Heart right ventricle (tissue), 16 donors: Measurements from ENCODE around the gene DDX56. TPM values are rescaled to one million over a fixed set of nuclear protein-coding genes. Genes with fewer than 3 reads are reported as not detected.
"Not testable (repeated sequence)": the region's sequence is repeated elsewhere in the genome, so short reads cannot be mapped to it uniquely, and the experiment has no call there.

Experiments used
- ATAC-seq, 8 donors: fragments of 200-7000 bp; cut with Tn5 transposase; one replicate each; pipeline ENCODE4 v1.9.1; 2020; ENCODE audit warnings: mild to moderate bottlenecking in 8 of 8, moderate library complexity in 8 of 8, moderate number of reproducible peaks in 1 of 8
- DNase-seq, 2 donors: peaks; one replicate each; pipeline ENCODE4 v3.0.0-alpha.2; 2020
- H3K27ac ChIP-seq, 10 donors: fragments of 200-600 bp; sonication (generic) in 2 of 10; one replicate each; pipeline versions ENCODE4 v1.5.0 to v1.8.0; 2020 to 2022; ENCODE audit warnings: mild to moderate bottlenecking in 3 of 10
- H3K27me3 ChIP-seq, 7 donors: fragments of 200-600 bp; one replicate each; pipeline ENCODE4 v1.8.0; 2021 to 2022; ENCODE audit warnings: mild to moderate bottlenecking in 2 of 7
- H3K36me3 ChIP-seq, 9 donors: fragments of 200-600 bp; sonication (generic) in 1 of 9; one replicate each; pipeline versions ENCODE4 v1.5.0 to v1.8.0; 2020 to 2022; ENCODE audit warnings: mild to moderate bottlenecking in 2 of 9
- H3K4me1 ChIP-seq, 9 donors: fragments of 200-600 bp; sonication (generic) in 1 of 9; one replicate each; pipeline versions ENCODE4 v1.5.0 to v1.8.0; 2020 to 2022; ENCODE audit warnings: mild to moderate bottlenecking in 4 of 9
- H3K4me3 ChIP-seq, 10 donors: fragments of 200-600 bp; sonication (generic) in 2 of 10; one replicate each; pipeline versions ENCODE4 v1.5.0 to v1.8.0; 2020 to 2022; ENCODE audit warnings: mild to moderate bottlenecking in 7 of 10, moderate library complexity in 2 of 10
- H3K9me3 ChIP-seq, 11 donors: fragments of 200-600 bp in 10 of 11; sonication (generic) in 2 of 11; one replicate each; pipeline versions ENCODE4 v1.5.0 to v1.8.0; 2013 to 2022; ENCODE audit warnings: mild to moderate bottlenecking in 2 of 11, control low read depth in 1 of 11, moderate library complexity in 1 of 11
- WGBS, 2 donors: extraction: QIAGEN DNeasy Blood & Tissue Kit; methylation state at CpG; one replicate each; pipeline ENCODE4 v1.1.7; 2013; ENCODE audit warnings: inconsistent platforms in 1 of 2; 5-methylcytosine and 5-hydroxymethylcytosine counted together
- intact Hi-C, 10 donors: fragments of 100-400 bp; cut with DNase I; formaldehyde crosslinking; loops; one replicate each; pipeline versions ENCODE4 v1.11.1 to v1.14.2; 2022
- polyA plus RNA-seq, 2 donors: library from polyadenylated mRNA; stranded (reverse); fragments of 200-250 nt; gene quantifications; one replicate each; pipeline ENCODE4 v1.2.3, GENCODE V29; 2013
- total RNA-seq, 10 donors: library from RNA; stranded (reverse); fragmentation: NEBNext Ultra II Directional in 3 of 10; extraction: Animal tissue kit (Norgen Biotek cat#: 25700) in 3 of 10; gene quantifications; one replicate each; pipeline versions ENCODE4 v1.2.1 to v1.2.4, GENCODE V29; 2021 to 2023
- TF ChIP-seq, protein P1 (sequence below), 9 donors: fragments of 200-600 bp; sonication (generic) in 2 of 9; IDR thresholded peaks; one replicate each; pipeline versions ENCODE4 v1.5.0 to v1.8.0; 2021 to 2022; ENCODE audit warnings: antibody characterized with exemption in 9 of 9, mild to moderate bottlenecking in 5 of 9, moderate library complexity in 1 of 9
- donor health status: Arrhythmogenic right ventricular cardiomyopathy.
- donor health status: ischemic (EF 13 %, LVEDD 7.1; RV severe dilation, severe dysfunction).
- donor health status: healthy with polysubstance abuse.
- donor health status: DM: no; HTN: yes; CAD: no.
- donor health status: DM: no; HTN: no; CAD: no.
- donor health status: ischemic (EF 25% LVEDD 6.9; RV normal size, moderate dysfunction).
- donor health status: ischemic (EF 25% LVEDD 5.7; RV mildly dilated, moderate dysfunction).
- donor health status: healthy.
- donor health status: DM: yes; HTN: yes; CAD: no.
- donor health status: Ischemic cardiomyopathy.
- donor health status: ischemic (EF 35%, LVEDD 5.7; RV mildly dilated, moderate dysfunction).
- donor health status: nonischemic (EF 11% LVEDD 7.7; RV severe dilation, severe dysfunction).
- donor health status: DM: yes; HTN: yes; CAD: no.
- donor health status: PGD.
- donor health status: ischemic (EF 29% LVEDD 5.4; RV normal size, mild dysfunction).
- donor health status: nonischemic (EF 23%, LVEDD 6.1; RV moderate dilation, normal function).

The DDX56 gene
- total and polyA plus RNA-seq, 12 donors: 23.2 to 100 (median 29.0) TPM

DNA sequence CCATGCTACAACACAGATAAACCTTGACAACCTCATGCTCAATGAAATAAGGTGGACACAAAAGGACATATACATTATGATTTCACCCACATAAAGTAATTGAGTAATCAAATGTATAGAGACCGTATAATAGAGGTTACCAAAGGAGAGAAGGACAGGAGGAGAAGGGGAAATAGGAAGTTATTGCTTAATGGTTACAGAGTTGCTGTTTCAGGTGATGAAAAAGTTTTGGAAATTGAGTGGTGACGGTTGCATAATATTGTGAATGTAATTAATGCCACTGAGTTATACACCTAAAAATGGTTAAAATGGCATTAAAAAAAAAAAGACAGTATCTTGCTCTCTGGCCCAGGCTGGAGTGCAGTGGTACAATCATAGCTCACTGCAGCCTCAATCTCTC is 31.2 kb upstream of the DDX56 start:
- no peak overlapping the region for H3K27ac ChIP-seq

DNA sequence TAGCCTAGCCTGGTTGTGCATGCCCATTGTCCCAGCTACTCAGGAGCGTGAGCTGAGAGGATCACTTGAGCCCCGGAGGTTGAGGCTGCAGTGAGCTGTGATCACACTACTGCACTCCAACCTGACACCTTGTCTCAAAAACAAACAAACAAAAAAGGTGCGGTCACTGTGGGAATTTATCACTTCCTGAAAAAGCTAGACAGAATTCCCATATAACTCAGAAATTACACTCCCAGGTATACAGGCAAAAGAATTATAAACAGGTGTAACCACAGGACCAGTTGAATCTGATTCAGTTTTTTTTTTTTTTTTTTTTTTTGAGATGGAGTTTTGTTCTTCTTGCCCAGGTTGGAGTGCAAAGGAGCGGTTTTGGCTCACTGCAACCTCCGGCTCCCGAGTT is 29.5 kb upstream of the DDX56 start:
- H3K27ac ChIP-seq: no peak overlapping the region
- TF ChIP-seq, protein P1, sequence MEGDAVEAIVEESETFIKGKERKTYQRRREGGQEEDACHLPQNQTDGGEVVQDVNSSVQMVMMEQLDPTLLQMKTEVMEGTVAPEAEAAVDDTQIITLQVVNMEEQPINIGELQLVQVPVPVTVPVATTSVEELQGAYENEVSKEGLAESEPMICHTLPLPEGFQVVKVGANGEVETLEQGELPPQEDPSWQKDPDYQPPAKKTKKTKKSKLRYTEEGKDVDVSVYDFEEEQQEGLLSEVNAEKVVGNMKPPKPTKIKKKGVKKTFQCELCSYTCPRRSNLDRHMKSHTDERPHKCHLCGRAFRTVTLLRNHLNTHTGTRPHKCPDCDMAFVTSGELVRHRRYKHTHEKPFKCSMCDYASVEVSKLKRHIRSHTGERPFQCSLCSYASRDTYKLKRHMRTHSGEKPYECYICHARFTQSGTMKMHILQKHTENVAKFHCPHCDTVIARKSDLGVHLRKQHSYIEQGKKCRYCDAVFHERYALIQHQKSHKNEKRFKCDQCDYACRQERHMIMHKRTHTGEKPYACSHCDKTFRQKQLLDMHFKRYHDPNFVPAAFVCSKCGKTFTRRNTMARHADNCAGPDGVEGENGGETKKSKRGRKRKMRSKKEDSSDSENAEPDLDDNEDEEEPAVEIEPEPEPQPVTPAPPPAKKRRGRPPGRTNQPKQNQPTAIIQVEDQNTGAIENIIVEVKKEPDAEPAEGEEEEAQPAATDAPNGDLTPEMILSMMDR (IDR thresholded peaks at IDR 0.05): no peak
- H3K4me1 ChIP-seq: peaks cover 2 to 21% (median 16%) of the 10 kb centered on the region in 9 donors
- no peaks in the 10 kb centered on the region for H3K9me3 ChIP-seq
- no peak overlapping the region for H3K4me3 ChIP-seq
- DNase-seq (no peak), ATAC-seq (no peak)
- intact Hi-C loops: loop anchor here in 1 of 10 donors (10.0 kb wide), 1 partner anchor 92 kb away; no protein-coding TSS in a partner anchor
- no peaks in the 10 kb centered on the region for H3K27me3 ChIP-seq
- WGBS, 2 donors: 81 to 86% methylated on average over 6 of the region's 6 CpGs
- H3K36me3 ChIP-seq: peaks cover 0 to 2% (median 0%) of the 10 kb centered on the region in 9 donors

More for the DNA sequence above, 31.2 kb upstream of the DDX56 start:
- TF ChIP-seq, protein P1 (IDR thresholded peaks at IDR 0.05): no peak
- Histone ChIP-seq H3K4me3 (no peak overlapping the region), H3K4me1 (peaks cover 2 to 35% (median 32%) of the 10 kb centered on the region in 9 donors), H3K36me3 (peaks cover 0 to 5% (median 0%) of the 10 kb centered on the region in 9 donors), H3K27me3 (no peaks in the 10 kb centered on the region), H3K9me3 (no peaks in the 10 kb centered on the region)
- 83 to 86% methylated on average over 2 of the region's 2 CpGs for WGBS, 2 donors
- DNase-seq (no peak), ATAC-seq (no peak)
- intact Hi-C loops: loop anchor here in 2 of 10 donors (5.0 to 10.0 kb wide), 2 partner anchors 90 to 242 kb away; partner anchors contain the start of gene H2AZ2 (in 2 of the 2)

DNA sequence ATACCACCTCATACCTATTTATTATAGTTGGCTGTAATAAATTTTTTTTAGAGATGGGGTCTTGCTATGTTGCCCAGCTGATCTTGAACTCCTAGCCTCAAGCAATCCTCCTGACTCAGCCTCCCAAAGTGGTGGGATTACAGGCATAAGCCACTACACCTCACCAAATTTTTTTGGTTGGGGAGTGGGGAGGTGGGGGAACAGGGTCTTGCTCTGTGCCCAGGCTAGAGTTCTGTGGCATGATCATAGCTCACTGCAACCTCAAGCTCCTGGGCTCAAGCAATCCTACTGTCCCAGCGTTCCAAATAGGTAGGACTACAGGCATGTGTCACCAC is 28.8 kb upstream of the DDX56 start:
- Histone ChIP-seq H3K27me3 (no peaks in the 10 kb centered on the region), H3K9me3 (no peaks in the 10 kb centered on the region), H3K4me1 (peaks cover 2 to 15% (median 10%) of the 10 kb centered on the region in 9 donors), H3K36me3 (no peaks in the 10 kb centered on the region), H3K27ac (no peak overlapping the region), H3K4me3 (no peak overlapping the region)
- ATAC-seq (no peak), DNase-seq (no peak)
- 54 to 67% methylated on average over 1 of the region's 1 CpG for WGBS, 2 donors
- intact Hi-C loops: loop anchor here in 1 of 10 donors (10.0 kb wide), 1 partner anchor 92 kb away; no protein-coding TSS in a partner anchor
- TF ChIP-seq, protein P1 (IDR thresholded peaks at IDR 0.05): no peak

DNA sequence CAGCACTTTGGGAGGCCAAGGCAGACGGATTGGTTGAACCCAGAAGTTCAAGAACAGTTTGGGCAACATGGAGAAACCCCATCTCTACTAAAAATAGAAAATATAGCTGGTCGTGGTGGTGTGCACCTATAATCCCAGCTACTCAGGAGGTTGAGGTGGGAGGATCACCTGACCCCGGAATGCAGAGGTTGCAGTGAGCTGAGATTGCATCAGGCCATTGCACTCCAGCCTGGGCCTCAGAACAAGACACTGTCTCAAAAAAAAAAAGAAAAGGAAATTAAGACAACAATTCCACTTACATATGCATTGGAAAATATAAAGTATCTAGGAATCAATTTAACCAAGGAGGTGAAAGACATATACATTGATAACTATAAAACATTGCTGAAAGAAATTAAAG is 25.5 kb upstream of the DDX56 start:
- no peak overlapping the region for H3K4me3 ChIP-seq
- H3K9me3 ChIP-seq: no peaks in the 10 kb centered on the region
- peaks cover 0 to 13% (median 8%) of the 10 kb centered on the region in 9 donors for H3K4me1 ChIP-seq
- no peak for ATAC-seq
- TF ChIP-seq, protein P1 (IDR thresholded peaks at IDR 0.05): no peak
- intact Hi-C loops: loop anchor here in 4 of 10 donors (5.0 to 10.0 kb wide), 4 partner anchors 96 to 536 kb away; partner anchors contain the start of gene ZMIZ2 (in 1 of the 4)
- no peaks in the 10 kb centered on the region for H3K27me3 ChIP-seq
- H3K36me3 ChIP-seq: no peaks in the 10 kb centered on the region
- no peak overlapping the region for H3K27ac ChIP-seq
- DNase-seq: no peak
- WGBS, 2 donors: 68 to 72% methylated on average over 3 of the region's 3 CpGs

DNA sequence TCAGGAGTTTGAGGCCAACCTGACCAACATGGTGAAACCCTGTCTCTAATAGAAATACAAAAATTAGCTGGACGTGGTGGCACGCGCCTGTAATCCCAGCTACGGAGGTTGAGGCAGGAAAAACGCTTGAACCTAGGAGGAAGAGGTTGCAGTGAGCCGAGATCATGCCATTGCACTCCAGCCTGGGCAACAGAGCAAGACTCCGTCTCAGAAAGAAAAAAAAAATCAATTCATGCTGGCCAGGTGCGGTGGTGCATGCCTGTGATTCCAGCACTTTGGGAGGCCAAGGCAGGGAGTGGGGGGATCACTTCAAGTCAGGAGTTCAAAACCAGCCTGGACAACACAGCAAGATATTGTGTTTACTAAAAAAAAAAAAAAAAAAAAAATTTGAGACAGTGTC is 23.5 kb upstream of the DDX56 start:
- peaks cover 0 to 13% (median 8%) of the 10 kb centered on the region in 9 donors for H3K4me1 ChIP-seq
- DNase-seq, H3K4me3 ChIP-seq, H3K27me3 ChIP-seq, H3K9me3 ChIP-seq, H3K27ac ChIP-seq, ATAC-seq, H3K36me3 ChIP-seq: not testable (repeated sequence)
- intact Hi-C loops: loop anchor here in 4 of 10 donors (5.0 to 10.0 kb wide), 4 partner anchors 98 to 538 kb away; partner anchors contain the start of gene ZMIZ2 (in 1 of the 4)
- WGBS, 2 donors: 86 to 93% methylated on average over 8 of the region's 8 CpGs
